HG02759 (cell line): ENCODE data around the gene MSH5.
A peak's percentile ranks its signal among the peaks of the same experiment; 100 is the strongest.
"Not testable (repeated sequence)": the region's sequence is repeated elsewhere in the genome, so short reads cannot be mapped to it uniquely, and the experiment has no call there.

ENCODE experiments used
- ATAC-seq: cut with Tn5 transposase; IDR thresholded peaks from one replicate; pipeline ENCODE4 v1.9.1; 2021; ENCODE audit warnings: mild to moderate bottlenecking, moderate library complexity; ENCODE audit not compliant: unreplicated experiment

MSH5 gene

DNA sequence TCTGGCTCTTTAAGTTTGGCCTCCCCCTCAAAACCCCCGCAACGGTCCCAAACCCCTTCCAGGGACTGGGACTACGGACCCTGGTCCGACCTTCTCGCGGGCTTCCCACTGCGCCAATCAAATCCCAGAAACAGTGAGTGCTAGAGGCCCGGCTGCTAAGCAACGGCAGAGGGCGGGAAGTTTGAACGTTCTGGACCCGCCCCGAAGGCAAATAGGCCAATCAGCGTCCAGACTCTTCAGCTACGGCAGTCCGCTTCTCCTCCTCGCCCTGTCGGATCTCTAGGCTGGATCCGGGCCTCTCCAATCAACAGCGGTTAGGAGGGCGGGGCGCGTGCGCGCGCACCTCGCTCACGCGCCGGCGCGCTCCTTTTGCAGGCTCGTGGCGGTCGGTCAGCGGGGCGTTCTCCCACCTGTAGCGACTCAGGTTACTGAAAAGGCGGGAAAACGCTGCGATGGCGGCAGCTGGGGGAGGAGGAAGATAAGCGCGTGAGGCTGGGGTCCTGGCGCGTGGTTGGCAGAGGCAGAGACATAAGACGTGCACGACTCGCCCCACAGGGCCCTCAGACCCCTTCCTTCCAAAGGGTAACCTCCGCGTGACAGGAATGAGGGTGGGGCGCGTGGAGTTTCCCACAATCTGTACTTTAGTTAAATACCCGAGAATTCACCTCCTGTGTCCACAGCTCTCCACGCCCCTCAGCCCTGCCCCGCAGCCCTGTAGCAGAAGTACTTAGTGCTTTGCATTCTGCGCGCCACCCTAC is at the start of gene MSH5:
Gene MSH5, plus strand, starts transcription at position 367 of the 758 bp plus-strand sequence. CDS start 462 bp downstream, outside the sequence.
- ATAC-seq: peak; percentile 77

DNA sequence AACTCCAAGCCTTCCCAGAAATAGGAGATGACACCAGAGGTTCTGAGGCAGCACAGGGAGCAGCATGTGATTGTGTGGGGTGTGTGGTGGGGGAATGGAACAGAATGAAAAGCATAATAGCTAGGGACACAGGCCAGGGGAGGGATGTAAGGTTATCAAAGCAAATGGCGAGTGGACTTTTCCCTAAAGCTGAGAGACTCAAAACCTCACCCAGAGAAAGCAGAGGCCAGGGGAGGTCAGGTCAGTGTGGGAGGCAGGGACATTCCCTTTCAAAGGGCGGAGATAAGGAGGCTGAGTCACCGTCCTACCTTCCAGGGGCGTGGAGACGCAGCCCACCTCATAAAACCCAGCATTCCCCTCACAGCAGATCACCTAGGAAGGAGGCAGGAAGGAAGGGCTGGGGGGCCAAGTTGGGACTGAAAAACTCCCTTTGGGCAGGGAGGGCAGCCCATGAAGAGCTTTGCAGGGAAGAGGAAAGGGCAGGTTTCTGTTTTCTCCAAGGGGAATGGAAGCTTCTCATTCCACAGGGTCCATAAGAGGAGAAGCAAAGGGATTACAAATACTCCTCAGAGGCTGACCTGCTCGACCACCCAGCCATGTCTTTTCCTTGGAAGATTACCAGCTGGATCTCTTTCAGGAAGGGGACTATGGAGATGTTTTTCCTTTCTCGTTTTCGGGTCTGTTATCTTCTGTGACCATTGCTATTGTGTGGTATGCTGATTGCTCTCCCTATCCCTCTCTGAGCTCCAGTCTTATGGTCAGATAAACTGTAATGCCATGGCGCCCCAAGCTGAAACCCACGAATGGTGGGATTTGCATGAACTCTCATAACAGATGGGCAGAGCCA is 49.4 kb upstream of the MSH5 start:
- ATAC-seq: no peak

- ATAC-seq: no peak
Observed at GRCh38 chr6:31691078-31691463, 48.7 kb upstream of the MSH5 start.

GRCh38 chr6:31691564-31692108 is 48.2 kb upstream of the MSH5 start:
- ATAC-seq: no peak

DNA sequence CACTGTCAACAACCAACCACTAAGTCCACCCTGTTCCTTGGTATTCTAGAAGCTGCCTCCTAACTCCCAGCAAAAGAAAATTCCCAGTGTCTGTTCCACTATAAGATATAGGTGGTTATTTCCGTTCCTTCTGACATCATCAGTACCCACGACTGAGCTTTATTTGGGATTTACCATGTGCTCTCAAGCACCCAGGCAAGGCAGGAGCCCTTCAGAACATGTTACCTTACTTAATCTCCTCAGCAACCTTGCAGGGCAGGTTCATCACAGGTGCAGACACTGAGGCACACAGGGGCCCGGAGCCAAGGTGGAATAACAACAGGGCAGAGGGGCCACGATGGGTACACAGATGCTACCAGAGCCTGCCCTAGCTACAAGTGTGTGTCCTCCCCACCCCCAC is 47.5 kb upstream of the MSH5 start:
- ATAC-seq: no peak

- no peak for ATAC-seq
Observed at GRCh38 chr6:31692886-31693285, 46.9 kb upstream of the MSH5 start.

- no peak for ATAC-seq
Observed at GRCh38 chr6:31693535-31693934, 46.3 kb upstream of the MSH5 start.

DNA sequence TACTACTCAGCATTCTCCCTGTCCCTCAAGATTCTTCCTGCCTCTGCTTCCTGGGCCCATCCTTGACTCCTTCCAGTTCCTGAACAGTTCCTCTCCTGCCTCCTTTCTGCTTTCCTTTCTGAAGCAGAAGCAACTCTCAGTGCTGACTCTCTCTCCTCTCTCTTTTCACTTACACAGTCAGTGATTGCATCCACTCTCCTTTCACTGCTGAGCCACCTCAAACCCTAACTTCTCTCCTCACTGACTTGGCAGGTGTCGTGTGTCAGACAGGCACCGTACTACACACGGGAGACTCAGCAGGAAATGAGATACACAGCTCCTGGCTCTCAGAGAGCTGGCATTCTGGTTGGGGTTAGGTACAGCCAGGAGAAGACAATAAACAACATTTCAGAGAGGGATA is 42.2 kb upstream of the MSH5 start:
- no peak for ATAC-seq

DNA sequence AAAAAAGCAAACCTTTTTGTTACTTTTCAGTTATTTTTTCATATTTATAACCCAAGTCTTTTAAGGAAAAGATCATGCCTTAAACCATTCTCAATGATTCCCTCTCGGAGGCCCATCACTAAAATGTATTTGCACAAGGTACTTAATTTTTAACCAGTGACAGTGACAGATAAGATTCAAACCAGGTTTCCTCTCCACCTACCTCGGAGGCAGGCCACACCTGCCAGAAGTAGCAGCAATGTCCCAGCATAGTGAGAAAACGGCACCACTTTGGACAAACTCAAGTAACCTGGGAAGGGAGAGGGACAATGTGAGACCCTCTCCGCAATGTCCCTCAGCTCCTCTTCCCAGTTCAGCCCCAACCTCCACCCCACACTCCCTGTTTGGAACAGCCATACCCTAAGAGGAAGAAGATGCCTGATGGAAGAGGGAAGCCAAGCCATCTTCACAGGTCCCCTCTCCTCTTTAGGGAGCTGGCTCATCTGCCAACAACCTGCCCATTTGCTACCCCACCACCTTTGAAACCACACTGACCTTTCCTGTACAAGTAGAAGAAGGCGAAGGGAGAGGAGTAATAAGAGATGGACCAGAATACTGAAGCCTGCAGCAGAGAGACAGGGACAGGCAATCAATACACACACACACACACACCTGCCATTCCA is 38.9 kb upstream of the MSH5 start:
- no peak for ATAC-seq

GRCh38 chr6:31701666-31702404 is 38.0 kb upstream of the MSH5 start:
- ATAC-seq: no peak

DNA sequence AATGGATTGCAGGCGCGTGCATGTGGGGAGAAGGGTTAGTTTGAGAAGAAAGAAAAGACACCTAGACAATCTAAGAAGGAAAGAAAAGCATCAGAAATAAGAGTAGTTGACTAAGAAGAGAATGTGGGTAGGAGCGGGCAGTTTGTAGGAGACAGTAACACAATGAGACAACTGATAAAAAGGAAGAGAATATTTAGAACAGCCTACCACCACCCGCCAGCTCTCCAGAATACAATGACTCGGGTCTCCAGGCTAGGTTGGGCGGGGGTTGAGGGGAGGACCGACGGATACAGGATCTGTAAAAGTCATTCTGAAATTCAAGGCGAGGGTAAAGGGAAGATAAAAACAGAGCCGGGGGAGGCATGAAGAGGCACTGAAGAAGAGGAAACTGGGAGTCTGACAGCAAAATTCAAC is 37.4 kb upstream of the MSH5 start:
- ATAC-seq: no peak

DNA sequence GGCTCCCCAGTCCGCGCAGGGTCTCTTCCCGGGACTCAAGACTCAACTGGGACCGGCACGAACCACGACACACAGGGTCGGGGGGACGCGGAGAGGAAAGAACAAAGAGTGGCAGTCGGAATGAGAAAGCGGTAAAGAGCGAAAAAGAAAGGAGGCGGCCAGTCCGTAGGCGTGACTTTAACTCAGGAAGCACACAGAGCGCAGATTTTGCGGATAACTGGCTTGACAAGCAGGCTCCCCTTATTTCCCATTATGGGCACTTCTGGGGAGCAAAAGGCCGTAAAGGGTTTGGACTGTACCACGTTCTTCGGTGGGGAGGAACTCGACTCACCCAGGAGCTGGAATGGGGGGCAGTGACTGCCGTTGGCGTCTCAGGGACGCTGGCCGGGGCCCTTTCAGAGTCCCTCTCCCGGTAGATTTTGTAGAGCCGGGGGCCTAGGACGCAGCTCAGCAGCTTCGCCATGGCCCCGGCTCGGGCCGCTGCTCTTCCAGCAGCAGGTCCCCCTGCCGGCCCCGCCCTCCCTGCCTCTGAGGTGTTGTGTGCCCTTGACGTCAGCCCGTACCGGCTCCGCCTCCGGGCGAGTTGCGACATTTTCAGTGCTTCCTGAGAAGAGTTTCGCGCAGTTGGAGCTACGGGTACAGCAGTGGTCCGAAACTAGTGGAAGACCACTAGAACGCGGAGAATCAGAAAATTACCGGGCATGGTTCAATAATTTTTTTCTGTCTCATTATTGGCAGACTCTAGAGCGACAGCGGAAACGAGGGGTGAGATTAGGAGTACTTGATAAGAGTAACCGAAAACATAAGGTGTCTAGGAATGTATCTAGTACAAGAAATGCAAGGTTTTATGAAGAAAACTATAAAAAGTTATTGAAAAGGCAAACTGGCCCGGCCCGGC is 36.7 kb upstream of the MSH5 start, which contains the start of gene ABHD16A:
Gene ABHD16A, minus strand, starts transcription at position 506 of the 898 bp plus-strand sequence. Its CDS starts 43 bp downstream, at position 463.
- ATAC-seq: peak; percentile 93

DNA sequence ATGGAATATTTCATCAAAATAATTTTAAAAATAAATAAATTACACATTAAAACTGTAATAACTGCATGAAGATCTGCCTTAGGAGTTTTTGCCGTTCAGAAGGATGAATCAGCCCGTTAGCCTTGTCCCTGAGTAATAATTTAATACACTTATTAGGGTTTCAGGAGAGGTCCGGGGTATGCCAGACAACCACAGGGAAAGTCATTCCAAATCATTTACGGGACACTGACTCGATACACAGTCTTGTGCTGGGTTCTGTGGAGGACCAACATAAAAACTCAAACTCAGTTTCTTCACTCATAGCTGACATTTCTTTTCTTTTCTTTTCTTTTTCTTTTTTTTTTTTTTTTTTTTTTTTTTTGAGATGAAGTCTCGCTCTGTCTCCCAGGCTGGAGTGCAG is 33.9 kb upstream of the MSH5 start:
- ATAC-seq: no peak

GRCh38 chr6:31706599-31706998 is 33.2 kb upstream of the MSH5 start, which contains the start of gene LY6G6F:
TSS of gene LY6G6F (plus strand) at chr6:31706866. CDS start at chr6:31706907, 41 bp downstream.
- no peak for ATAC-seq

DNA sequence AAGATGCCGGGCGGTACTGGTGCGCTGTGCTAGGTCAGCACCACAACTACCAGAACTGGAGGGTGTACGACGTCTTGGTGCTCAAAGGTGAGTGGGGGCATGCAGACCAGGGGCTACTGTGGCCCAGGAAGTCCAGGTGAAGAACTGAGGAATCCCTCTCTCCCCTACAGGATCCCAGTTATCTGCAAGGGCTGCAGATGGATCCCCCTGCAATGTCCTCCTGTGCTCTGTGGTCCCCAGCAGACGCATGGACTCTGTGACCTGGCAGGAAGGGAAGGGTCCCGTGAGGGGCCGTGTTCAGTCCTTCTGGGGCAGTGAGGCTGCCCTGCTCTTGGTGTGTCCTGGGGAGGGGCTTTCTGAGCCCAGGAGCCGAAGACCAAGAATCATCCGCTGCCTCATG is 32.1 kb upstream of the MSH5 start:
- no peak for ATAC-seq

- ATAC-seq: no peak
Observed at GRCh38 chr6:31708224-31708623, 31.6 kb upstream of the MSH5 start.

- not testable (repeated sequence) for ATAC-seq
Observed at GRCh38 chr6:31709157-31709556, 30.6 kb upstream of the MSH5 start.

GRCh38 chr6:31710523-31711219 is 29.1 kb upstream of the MSH5 start:
- no peak for ATAC-seq

GRCh38 chr6:31711233-31711632 is 28.6 kb upstream of the MSH5 start:
- no peak for ATAC-seq
